ENCODE data around the gene RAB31. TPM values are rescaled to one million over a fixed set of nuclear protein-coding genes. Genes with fewer than 3 reads are reported as not detected.

The RAB31 gene
- total and polyA plus RNA-seq, 4 donors = 21.5 to 114 (median 49.5) TPM

- H3K27me3 ChIP-seq (ENCODE audit: control insufficient read depth in 3 of 3, insufficient read depth in 3 of 3, low read length in 2 of 3) = no peaks in the 10 kb centered on the region
- no peak within 1 kb of the TSS for H3K27ac ChIP-seq (ENCODE audit: low read depth in 1 of 2, low read length in 1 of 2)
- H3K9me3 ChIP-seq (ENCODE audit: control insufficient read depth in 4 of 4, insufficient read depth in 3 of 4, low read length in 3 of 4) = no peaks in the 10 kb centered on the region
- no peak within 1 kb of the TSS for H3K9ac ChIP-seq (ENCODE audit: insufficient read depth in 1 of 2, low read length in 2 of 2)
- DNase-seq (no peak), ATAC-seq (ENCODE audit: insufficient read depth, low FRiP score) (no peak)
- H3K36me3 ChIP-seq (ENCODE audit: control insufficient read depth in 4 of 4, insufficient read depth in 4 of 4, low read length in 4 of 4) = no peaks in the 10 kb centered on the region
- H3K4me1 ChIP-seq (ENCODE audit: control insufficient read depth in 5 of 5, insufficient read depth in 5 of 5, low read length in 5 of 5) = peaks cover 0 to 4% (median 0%) of the 10 kb centered on the region in 5 donors
- TF ChIP-seq, protein P1, sequence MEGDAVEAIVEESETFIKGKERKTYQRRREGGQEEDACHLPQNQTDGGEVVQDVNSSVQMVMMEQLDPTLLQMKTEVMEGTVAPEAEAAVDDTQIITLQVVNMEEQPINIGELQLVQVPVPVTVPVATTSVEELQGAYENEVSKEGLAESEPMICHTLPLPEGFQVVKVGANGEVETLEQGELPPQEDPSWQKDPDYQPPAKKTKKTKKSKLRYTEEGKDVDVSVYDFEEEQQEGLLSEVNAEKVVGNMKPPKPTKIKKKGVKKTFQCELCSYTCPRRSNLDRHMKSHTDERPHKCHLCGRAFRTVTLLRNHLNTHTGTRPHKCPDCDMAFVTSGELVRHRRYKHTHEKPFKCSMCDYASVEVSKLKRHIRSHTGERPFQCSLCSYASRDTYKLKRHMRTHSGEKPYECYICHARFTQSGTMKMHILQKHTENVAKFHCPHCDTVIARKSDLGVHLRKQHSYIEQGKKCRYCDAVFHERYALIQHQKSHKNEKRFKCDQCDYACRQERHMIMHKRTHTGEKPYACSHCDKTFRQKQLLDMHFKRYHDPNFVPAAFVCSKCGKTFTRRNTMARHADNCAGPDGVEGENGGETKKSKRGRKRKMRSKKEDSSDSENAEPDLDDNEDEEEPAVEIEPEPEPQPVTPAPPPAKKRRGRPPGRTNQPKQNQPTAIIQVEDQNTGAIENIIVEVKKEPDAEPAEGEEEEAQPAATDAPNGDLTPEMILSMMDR (IDR thresholded peaks at IDR 0.05; ENCODE audit: control extremely low read depth, extremely low read depth) = no peak
- WGBS, 2 donors = 89 to 96% methylated on average over 8 of the region's 8 CpGs
- H3K4me3 ChIP-seq = no peak within 1 kb of the TSS
These were observed 177.3 kb downstream of the RAB31 start, which contains the start of gene TXNDC2 for GRCh38 chr18:9885170-9886004. TSS of gene TXNDC2 (plus strand) at chr18:9885973. CDS start at chr18:9886681, 708 bp downstream.

GRCh38 chr18:9886005-9886348 is 177.9 kb downstream of the RAB31 start:
- Histone ChIP-seq H3K4me1 (ENCODE audit: control insufficient read depth in 5 of 5, insufficient read depth in 5 of 5, low read length in 5 of 5) (peaks cover 0 to 4% (median 0%) of the 10 kb centered on the region in 5 donors), H3K9ac (ENCODE audit: insufficient read depth in 1 of 2, low read length in 2 of 2) (no peak overlapping the region), H3K27ac (ENCODE audit: low read depth in 1 of 2, low read length in 1 of 2) (no peak overlapping the region), H3K4me3 (no peak overlapping the region), H3K9me3 (ENCODE audit: control insufficient read depth in 4 of 4, insufficient read depth in 3 of 4, low read length in 3 of 4) (no peaks in the 10 kb centered on the region), H3K36me3 (ENCODE audit: control insufficient read depth in 4 of 4, insufficient read depth in 4 of 4, low read length in 4 of 4) (no peaks in the 10 kb centered on the region), H3K27me3 (ENCODE audit: control insufficient read depth in 3 of 3, insufficient read depth in 3 of 3, low read length in 2 of 3) (no peaks in the 10 kb centered on the region)
- 96 to 100% methylated on average over 3 of the region's 3 CpGs for WGBS, 2 donors
- ATAC-seq (ENCODE audit: insufficient read depth, low FRiP score) (no peak), DNase-seq (no peak)
- TF ChIP-seq, protein P1 (IDR thresholded peaks at IDR 0.05; ENCODE audit: control extremely low read depth, extremely low read depth) = no peak

DNA sequence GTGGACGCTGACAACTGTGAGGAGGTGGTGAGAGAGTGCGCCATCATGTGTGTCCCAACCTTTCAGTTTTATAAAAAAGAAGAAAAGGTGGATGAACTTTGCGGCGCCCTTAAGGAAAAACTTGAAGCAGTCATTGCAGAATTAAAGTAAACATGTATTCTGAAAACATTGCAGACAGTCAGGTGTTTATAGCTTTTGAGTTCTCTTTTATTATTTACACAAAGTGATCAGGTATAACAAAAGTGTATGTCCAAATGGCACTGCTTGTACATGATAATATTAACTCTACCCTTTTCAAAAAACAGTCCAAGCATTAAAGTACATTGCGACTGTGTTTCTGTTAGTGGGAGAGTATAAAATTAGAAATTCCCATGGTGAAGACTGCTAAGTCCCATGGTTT is 179.9 kb downstream of the RAB31 start:
- no peaks in the 10 kb centered on the region for H3K27me3 ChIP-seq (ENCODE audit: control insufficient read depth in 3 of 3, insufficient read depth in 3 of 3, low read length in 2 of 3)
- TF ChIP-seq, protein P1 (IDR thresholded peaks at IDR 0.05; ENCODE audit: control extremely low read depth, extremely low read depth) = no peak

More for the DNA sequence above, 179.9 kb downstream of the RAB31 start:
- Histone ChIP-seq H3K27ac (ENCODE audit: low read depth in 1 of 2, low read length in 1 of 2) (no peak overlapping the region), H3K36me3 (ENCODE audit: control insufficient read depth in 4 of 4, insufficient read depth in 4 of 4, low read length in 4 of 4) (no peaks in the 10 kb centered on the region), H3K9me3 (ENCODE audit: control insufficient read depth in 4 of 4, insufficient read depth in 3 of 4, low read length in 3 of 4) (no peaks in the 10 kb centered on the region), H3K4me3 (no peak overlapping the region), H3K4me1 (ENCODE audit: control insufficient read depth in 5 of 5, insufficient read depth in 5 of 5, low read length in 5 of 5) (no peaks in the 10 kb centered on the region), H3K9ac (ENCODE audit: insufficient read depth in 1 of 2, low read length in 2 of 2) (no peak overlapping the region)
- DNase-seq (no peak), ATAC-seq (ENCODE audit: insufficient read depth, low FRiP score) (no peak)
- 96 to 98% methylated on average over 5 of the region's 5 CpGs for WGBS, 2 donors
